Daoy (cell line): ENCODE results near the gene RNF214. TPM values are rescaled to one million over a fixed set of nuclear protein-coding genes. Genes with fewer than 3 reads are reported as not detected.
"Not testable (repeated sequence)": the region's sequence is repeated elsewhere in the genome, so short reads cannot be mapped to it uniquely, and the experiment has no call there.

ENCODE experiments used
- DNase-seq: peaks from one replicate; pipeline ENCODE4 v3.0.0-alpha.2; 2015; ENCODE audit warnings: low read depth
- total RNA-seq: library from RNA; depleted of rRNA; stranded (reverse); fragments of >200 nt; shearing (Covaris generic); gene quantifications from 2 replicates; pipeline ENCODE4 v1.2.3, GENCODE V29; 2014; rRNA removed

Gene RNF214
- total RNA-seq = 6.9 and 7.6 TPM in 2 replicates

DNA sequence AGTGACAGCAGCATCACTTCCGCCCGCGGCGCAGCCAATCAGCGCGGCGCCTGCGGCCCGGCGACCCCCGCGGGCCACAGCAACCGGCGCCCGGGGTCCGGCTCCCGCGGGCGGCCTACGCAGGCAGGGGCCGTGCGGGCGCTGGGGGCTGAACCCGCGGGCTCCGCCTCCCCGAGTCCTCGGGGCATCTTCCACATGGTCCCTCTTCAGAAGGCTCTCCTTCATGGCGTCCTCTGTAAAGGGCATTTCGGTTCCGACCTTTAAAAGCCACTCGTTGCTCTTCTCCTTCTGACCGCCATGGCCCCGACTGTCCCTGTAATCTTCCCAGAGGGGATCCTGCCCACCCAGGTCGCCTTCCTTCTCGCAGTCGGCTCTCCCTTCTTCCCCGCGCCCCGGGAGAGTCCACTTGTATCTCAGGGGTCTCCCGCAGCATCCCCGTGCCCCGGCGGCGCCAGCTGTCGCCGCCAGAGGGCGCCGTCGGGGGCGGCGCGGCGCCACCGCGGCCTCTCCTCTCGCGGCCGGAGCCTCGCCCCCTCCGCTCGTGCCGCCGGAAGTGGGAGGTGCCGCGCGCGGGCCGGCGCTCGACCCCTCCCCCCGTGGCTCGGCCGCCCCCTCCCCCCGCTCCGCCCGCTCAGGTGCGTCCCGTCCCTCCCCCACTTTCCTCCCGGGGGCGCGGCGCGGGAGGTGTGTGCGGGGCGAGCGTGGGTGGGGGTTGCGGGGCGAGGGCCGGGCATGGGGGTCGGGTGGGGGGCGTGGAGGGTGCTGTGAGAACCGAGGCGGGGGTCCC, at the start of gene RNF214:
Gene RNF214 (plus strand): TSS at position 580 of the 787 bp plus-strand sequence. CDS start 1,602 bp downstream, outside the sequence.
- peak; percentile 84 for DNase-seq

DNA sequence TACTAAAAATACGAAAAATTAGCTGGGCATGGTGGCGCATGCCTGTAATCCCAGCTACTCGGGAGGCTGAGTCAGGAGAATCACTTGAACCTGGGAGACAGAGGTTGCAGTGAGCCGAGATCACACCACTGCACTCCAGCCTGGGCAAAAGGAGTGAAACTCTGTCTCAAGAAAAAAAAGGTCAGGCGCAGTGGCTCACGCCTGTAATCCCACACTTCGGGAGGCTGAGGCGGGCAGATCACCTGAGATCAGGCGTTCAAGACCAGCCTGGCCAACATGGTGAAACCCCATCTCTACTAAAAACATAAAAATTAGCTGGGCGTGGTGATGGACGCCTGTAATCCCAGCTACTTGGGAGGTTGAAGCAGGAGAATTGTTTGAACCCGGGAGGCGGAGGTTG, 49.3 kb upstream of the RNF214 start:
- not testable (repeated sequence) for DNase-seq

- DNase-seq = no peak
Measured at GRCh38 chr11:117183724-117184349, 48.6 kb upstream of the RNF214 start.

- DNase-seq = no peak
Measured at GRCh38 chr11:117185736-117186430, 46.6 kb upstream of the RNF214 start.

GRCh38 chr11:117186431-117186761, 46.1 kb upstream of the RNF214 start:
- DNase-seq = no peak

- DNase-seq = no peak
Measured at GRCh38 chr11:117187007-117187406, 45.5 kb upstream of the RNF214 start.

DNA sequence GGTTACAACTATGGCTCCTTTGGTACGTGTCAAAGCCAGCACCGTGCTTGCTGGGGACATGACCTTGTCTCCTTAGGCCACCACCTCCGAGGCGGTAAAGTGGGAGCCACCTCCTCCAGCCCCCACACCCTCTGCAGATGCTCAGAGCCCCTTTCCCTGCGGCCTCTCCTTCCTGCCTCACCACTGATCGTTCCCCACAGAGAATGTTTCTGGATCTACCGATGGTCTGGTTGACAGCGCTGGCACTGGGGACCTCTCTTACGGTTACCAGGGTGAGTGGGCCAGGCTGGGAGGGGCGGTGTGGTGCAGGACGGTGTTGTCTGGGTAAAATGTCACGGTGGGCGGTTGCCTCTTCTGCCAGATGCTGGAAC, 45.1 kb upstream of the RNF214 start:
- no peak for DNase-seq

GRCh38 chr11:117187799-117188481, 44.5 kb upstream of the RNF214 start:
- no peak for DNase-seq

DNA sequence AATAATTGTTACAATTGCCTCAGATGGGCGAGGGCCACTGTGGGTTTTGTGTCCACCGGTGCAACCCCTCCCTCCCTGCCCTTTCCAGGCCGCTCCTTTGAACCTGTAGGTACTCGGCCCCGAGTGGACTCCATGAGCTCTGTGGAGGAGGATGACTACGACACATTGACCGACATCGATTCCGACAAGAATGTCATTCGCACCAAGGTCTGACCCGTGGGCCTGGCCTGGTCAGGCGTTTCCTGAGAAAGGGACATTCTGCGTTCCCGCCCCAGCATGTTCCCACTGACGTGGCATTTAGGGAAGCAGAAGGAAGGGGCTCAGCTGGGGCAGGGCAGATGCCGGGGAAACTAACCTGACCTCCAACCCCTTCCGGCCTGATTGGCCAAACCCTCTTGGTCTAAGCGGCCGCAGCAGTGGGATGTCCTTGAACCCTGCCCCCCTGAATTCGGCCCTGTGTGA, 43.8 kb upstream of the RNF214 start:
- no peak for DNase-seq

- DNase-seq = no peak
Measured at GRCh38 chr11:117189191-117189940, 43.1 kb upstream of the RNF214 start.

- DNase-seq = no peak
Measured at GRCh38 chr11:117189941-117190544, 42.4 kb upstream of the RNF214 start.

GRCh38 chr11:117191680-117192400, 40.6 kb upstream of the RNF214 start:
- no peak for DNase-seq

- DNase-seq = no peak
Measured at GRCh38 chr11:117192401-117192875, 40.0 kb upstream of the RNF214 start.

DNA sequence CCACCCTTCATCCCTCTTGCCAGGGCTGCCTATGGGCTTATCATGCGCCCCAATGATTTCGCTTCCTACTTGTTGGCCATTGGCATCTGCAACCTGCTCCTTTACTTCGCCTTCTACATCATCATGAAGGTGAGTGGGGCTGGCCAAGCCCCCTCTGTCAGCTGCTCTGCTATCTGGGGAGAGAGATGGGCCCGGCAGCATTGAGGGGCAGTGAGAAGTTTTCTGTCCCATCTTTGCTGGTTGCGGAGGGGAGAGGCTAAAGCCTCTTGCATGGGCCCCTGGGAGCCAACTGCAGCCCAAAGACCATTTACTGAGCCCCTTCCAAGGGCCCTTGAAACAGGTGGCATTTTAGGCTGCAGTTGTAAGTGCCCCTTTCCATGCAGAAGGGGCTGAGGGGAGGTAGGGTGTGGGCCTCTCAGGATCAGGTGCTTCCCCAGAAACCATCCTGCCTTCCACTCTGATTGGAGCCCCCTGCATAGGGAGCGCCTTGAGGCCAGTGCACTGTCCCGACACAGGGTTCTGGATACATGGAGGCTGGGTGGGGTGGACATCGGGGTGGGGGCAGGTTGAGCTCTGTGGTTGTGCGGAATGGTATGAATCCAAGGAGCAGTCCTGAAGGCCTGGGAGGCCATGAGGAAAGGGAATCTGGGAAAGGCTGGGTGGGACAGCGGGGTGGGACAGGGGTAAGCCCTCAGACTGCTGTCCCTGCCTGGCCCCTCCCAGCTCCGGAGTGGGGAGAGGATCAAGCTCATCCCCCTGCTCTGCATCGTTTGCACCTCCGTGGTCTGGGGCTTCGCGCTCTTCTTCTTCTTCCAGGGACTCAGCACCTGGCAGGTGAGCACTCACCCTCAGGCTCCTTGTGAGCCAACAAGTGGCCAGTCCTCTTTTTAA, 39.1 kb upstream of the RNF214 start:
- no peak for DNase-seq

DNA sequence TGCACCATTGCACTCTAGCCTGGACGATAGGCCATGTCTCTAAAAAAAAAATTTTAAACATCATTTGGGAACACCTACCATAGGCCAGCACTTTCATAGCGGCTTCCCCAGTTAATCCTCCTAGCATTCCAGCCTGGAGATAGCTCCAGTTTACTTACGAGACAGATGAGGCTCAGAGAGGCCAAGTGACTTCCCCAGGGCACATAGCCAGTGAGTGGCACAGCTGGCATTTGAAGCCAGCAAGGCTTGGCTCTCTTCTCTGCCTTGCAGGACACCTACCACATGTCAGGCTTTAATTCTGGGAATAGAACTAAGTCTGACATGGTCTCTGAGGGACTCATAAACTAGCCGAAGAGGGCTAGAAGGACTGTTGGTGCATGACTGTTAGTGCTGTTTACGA, 38.2 kb upstream of the RNF214 start:
- DNase-seq = no peak

GRCh38 chr11:117195258-117195657, 37.2 kb upstream of the RNF214 start:
- no peak for DNase-seq

DNA sequence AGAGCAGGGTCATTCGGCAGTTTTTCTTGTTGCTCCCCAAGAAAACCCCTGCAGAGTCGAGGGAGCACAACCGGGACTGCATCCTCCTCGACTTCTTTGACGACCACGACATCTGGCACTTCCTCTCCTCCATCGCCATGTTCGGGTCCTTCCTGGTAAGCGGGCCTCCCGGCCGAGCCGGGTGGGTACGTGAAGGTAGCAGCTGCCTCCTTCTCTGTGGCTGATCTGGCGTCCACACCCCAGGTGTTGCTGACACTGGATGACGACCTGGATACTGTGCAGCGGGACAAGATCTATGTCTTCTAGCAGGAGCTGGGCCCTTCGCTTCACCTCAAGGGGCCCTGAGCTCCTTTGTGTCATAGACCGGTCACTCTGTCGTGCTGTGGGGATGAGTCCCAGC, 36.7 kb upstream of the RNF214 start:
- no peak for DNase-seq

- DNase-seq = no peak
Measured at GRCh38 chr11:117197006-117197405, 35.5 kb upstream of the RNF214 start.
